PC-3 (cell line): ENCODE results near the gene FOXP4. TPM values are rescaled to one million over a fixed set of nuclear protein-coding genes. Genes with fewer than 3 reads are reported as not detected.

Experiments used
- ATAC-seq: fragments of 200-7000 bp; cut with Tn5 transposase; 2 replicates; pipeline ENCODE4 v1.9.1; 2020; ENCODE audit warnings: mild to moderate bottlenecking, moderate library complexity
- BruUV-seq: library from RNA; stranded (reverse); fragments of 400-500 nt; replicated peaks from 2 replicates; lab custom pipeline; 2021; lab: Mats Ljungman, UMichigan
- CTCF ChIA-PET: fragments of 300-600 bp; sonication (Branson Sonifier 250); formaldehyde crosslinking; loops from one replicate; lab custom pipeline; 2022; ENCODE audit warnings: antibody characterized with exemption; lab: Charles Lee
- POLR2A ChIA-PET: fragments of 300-600 bp; sonication (Branson Sonifier 250); formaldehyde crosslinking; loops from one replicate; lab custom pipeline; 2022; ENCODE audit warnings: antibody characterized with exemption; ENCODE audit not compliant: unreplicated experiment; lab: Charles Lee
- DNase-seq: peaks from one replicate; pipeline ENCODE4 v3.0.0-alpha.2; 2015
- H2AFZ ChIP-seq: fragments of 300-600 bp; sonication (generic); 2 replicates; pipeline ENCODE4 v1.6.0; 2016; ENCODE audit warnings: antibody characterized with exemption, low read length
- H3F3A ChIP-seq: fragments of 300-600 bp; sonication (generic); one replicate; pipeline ENCODE4 v1.6.0; 2017; ENCODE audit warnings: antibody characterized with exemption, low read length, control low read depth, mild to moderate bottlenecking; ENCODE audit not compliant: unreplicated experiment
- H3K27ac ChIP-seq: fragments of 300-600 bp; sonication (generic); 2 replicates; pipeline ENCODE4 v1.5.1; 2016; ENCODE audit warnings: mild to moderate bottlenecking, low read length
- H3K27me3 ChIP-seq: fragments of 300-600 bp; sonication (generic); 2 replicates; pipeline ENCODE4 v1.6.1; 2016; ENCODE audit warnings: low read length, mixed read lengths
- H3K36me3 ChIP-seq: fragments of 300-600 bp; sonication (generic); 2 replicates; pipeline ENCODE4 v1.6.1; 2016; ENCODE audit warnings: low read depth, mixed run types, low read length, mixed read lengths
- H3K4me1 ChIP-seq: fragments of 300-600 bp; sonication (generic); 2 replicates; pipeline ENCODE4 v1.5.1; 2016; ENCODE audit warnings: low read length; ENCODE audit not compliant: insufficient read depth
- H3K4me2 ChIP-seq: fragments of 300-600 bp; sonication (generic); 2 replicates; pipeline ENCODE4 v1.6.0; 2016; ENCODE audit warnings: low read length
- H3K4me3 ChIP-seq: fragments of 300-600 bp; sonication (generic); 2 replicates; pipeline ENCODE4 v1.5.1; 2016; ENCODE audit warnings: mild to moderate bottlenecking, low read length, mixed read lengths
- H3K79me2 ChIP-seq: fragments of 300-600 bp; sonication (generic); 2 replicates; pipeline ENCODE4 v1.6.1; 2017; ENCODE audit warnings: low read length, mixed read lengths
- H3K9ac ChIP-seq: fragments of 300-600 bp; sonication (generic); 2 replicates; pipeline ENCODE4 v1.6.0; 2016; ENCODE audit warnings: mild to moderate bottlenecking, low read length
- H3K9me2 ChIP-seq: fragments of 300-600 bp; sonication (generic); replicated peaks from 2 replicates; pipeline ENCODE4 v1.6.1; 2016; ENCODE audit warnings: mixed run types, low read length, mixed read lengths
- H3K9me3 ChIP-seq: fragments of 300-600 bp; sonication (generic); 2 replicates; pipeline ENCODE4 v1.6.1; 2016; ENCODE audit warnings: low read length, mixed read lengths
- H4K20me1 ChIP-seq: fragments of 300-600 bp; sonication (generic); 2 replicates; pipeline ENCODE4 v1.6.1; 2016; ENCODE audit warnings: low read length, mixed read lengths
- EZH2 ChIP-seq: fragments of 300-600 bp; sonication (generic); IDR thresholded peaks from one replicate; pipeline ENCODE4 v1.6.1; 2017; ENCODE audit warnings: antibody characterized with exemption, mild to moderate bottlenecking, low read length; ENCODE audit not compliant: unreplicated experiment
- EZH2phosphoT487 ChIP-seq: fragments of 300-600 bp; sonication (generic); IDR thresholded peaks from 2 replicates; pipeline ENCODE4 v1.6.1; 2018; ENCODE audit warnings: mild to moderate bottlenecking, antibody characterized with exemption, low read length, borderline replicate concordance
- intact Hi-C: fragments of 100-400 bp; cut with micrococcal nuclease; formaldehyde crosslinking; loops from 2 replicates; pipeline ENCODE4 v1.9.0; 2023
- total RNA-seq: library from RNA; depleted of rRNA; stranded (reverse); fragments of >200 nt; gene quantifications from 2 replicates; pipeline ENCODE4 v1.2.3, GENCODE V29; 2014
- TF ChIP-seq, protein P1 (sequence below): fragments of 300-600 bp; sonication (generic); conservative IDR thresholded peaks from 2 replicates; pipeline ENCODE4 v1.5.1; 2017; ENCODE audit warnings: antibody characterized with exemption, low read depth, mild to moderate bottlenecking, low read length

FOXP4 gene
- total RNA-seq, 1 experiment from 2014 or later: 6.7 TPM

DNA sequence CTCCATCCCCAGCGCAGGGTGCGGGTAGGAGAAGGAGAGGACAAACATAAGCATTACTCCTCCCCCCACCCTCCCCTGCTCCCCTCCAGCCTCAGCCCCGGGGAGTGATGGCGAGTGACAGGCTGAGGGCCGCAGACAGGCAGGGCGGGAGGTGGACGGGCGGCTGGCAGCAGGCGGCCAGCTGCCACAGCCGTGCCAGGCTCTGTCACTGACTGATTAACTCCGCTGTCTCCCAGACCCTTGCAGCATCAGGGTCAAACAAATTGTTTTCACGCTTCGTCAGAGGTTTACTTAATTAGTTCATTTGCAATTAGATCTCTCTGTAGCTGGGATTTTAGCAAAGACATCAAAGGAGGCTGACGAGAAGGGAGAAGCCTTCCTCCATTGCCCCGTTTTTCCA, 41.9 kb downstream of the FOXP4 start:
- TF ChIP-seq EZH2: no peak
- no peak for TF ChIP-seq EZH2phosphoT487
- TF ChIP-seq, protein P1, sequence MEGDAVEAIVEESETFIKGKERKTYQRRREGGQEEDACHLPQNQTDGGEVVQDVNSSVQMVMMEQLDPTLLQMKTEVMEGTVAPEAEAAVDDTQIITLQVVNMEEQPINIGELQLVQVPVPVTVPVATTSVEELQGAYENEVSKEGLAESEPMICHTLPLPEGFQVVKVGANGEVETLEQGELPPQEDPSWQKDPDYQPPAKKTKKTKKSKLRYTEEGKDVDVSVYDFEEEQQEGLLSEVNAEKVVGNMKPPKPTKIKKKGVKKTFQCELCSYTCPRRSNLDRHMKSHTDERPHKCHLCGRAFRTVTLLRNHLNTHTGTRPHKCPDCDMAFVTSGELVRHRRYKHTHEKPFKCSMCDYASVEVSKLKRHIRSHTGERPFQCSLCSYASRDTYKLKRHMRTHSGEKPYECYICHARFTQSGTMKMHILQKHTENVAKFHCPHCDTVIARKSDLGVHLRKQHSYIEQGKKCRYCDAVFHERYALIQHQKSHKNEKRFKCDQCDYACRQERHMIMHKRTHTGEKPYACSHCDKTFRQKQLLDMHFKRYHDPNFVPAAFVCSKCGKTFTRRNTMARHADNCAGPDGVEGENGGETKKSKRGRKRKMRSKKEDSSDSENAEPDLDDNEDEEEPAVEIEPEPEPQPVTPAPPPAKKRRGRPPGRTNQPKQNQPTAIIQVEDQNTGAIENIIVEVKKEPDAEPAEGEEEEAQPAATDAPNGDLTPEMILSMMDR: no peak
- Histone ChIP-seq H3F3A (no peaks in the 10 kb centered on the region), H3K27ac (no peak overlapping the region), H3K9me3 (no peaks in the 10 kb centered on the region), H3K36me3 (peaks cover 4% of the 10 kb centered on the region; the same call in 1 of the 2 replicates), H3K27me3 (no peaks in the 10 kb centered on the region), H3K4me1 (no peaks in the 10 kb centered on the region), H3K9me2 (no peaks in the 10 kb centered on the region), H2AFZ (no peak overlapping the region), H3K79me2 (no peaks in the 10 kb centered on the region), H3K9ac (no peak overlapping the region), H3K4me3 (no peak overlapping the region), H3K4me2 (no peak overlapping the region), H4K20me1 (no peaks in the 10 kb centered on the region)
- no TSS peak for BruUV-seq
- ChIA-PET CTCF (no interaction called here), POLR2A (no interaction called here)
- intact Hi-C loops: no loop called here
- DNase-seq: no peak
- no peak for ATAC-seq

DNA sequence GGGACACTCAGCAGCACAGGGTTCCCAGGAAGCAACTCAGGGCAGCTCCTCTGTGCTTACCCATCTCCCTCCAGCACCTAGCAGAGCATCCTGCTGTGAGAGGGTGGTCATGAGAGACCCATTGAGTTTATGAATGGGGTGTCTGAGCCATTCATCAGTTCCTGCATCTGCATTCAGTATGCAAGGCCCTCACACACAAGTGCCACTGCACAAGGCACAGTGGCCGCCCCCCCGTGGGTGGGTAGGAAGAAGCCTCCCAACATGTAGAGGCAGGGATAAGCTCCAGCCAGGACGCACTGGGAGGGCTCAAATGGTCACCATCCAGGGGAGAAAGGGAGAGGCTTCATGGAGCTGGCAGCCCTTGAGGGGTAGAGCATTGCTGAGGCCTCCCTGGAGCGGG, 43.0 kb downstream of the FOXP4 start:
- Histone ChIP-seq H3K27ac (no peak overlapping the region), H3K4me1 (no peaks in the 10 kb centered on the region), H3K79me2 (no peaks in the 10 kb centered on the region), H3F3A (no peaks in the 10 kb centered on the region), H3K4me2 (no peak overlapping the region), H3K27me3 (no peaks in the 10 kb centered on the region), H3K9me2 (no peaks in the 10 kb centered on the region), H4K20me1 (no peaks in the 10 kb centered on the region), H3K9me3 (no peaks in the 10 kb centered on the region), H3K36me3 (peaks cover 4% of the 10 kb centered on the region; the same call in 1 of the 2 replicates), H3K4me3 (no peak overlapping the region), H3K9ac (no peak overlapping the region), H2AFZ (no peak overlapping the region)
- ChIA-PET CTCF (no interaction called here), POLR2A (no interaction called here)
- no peak for ATAC-seq
- no peak for DNase-seq
- intact Hi-C loops: no loop called here
- BruUV-seq: no TSS peak
- TF ChIP-seq, protein P1: no peak
- TF ChIP-seq EZH2phosphoT487 (no peak), EZH2 (no peak)

DNA sequence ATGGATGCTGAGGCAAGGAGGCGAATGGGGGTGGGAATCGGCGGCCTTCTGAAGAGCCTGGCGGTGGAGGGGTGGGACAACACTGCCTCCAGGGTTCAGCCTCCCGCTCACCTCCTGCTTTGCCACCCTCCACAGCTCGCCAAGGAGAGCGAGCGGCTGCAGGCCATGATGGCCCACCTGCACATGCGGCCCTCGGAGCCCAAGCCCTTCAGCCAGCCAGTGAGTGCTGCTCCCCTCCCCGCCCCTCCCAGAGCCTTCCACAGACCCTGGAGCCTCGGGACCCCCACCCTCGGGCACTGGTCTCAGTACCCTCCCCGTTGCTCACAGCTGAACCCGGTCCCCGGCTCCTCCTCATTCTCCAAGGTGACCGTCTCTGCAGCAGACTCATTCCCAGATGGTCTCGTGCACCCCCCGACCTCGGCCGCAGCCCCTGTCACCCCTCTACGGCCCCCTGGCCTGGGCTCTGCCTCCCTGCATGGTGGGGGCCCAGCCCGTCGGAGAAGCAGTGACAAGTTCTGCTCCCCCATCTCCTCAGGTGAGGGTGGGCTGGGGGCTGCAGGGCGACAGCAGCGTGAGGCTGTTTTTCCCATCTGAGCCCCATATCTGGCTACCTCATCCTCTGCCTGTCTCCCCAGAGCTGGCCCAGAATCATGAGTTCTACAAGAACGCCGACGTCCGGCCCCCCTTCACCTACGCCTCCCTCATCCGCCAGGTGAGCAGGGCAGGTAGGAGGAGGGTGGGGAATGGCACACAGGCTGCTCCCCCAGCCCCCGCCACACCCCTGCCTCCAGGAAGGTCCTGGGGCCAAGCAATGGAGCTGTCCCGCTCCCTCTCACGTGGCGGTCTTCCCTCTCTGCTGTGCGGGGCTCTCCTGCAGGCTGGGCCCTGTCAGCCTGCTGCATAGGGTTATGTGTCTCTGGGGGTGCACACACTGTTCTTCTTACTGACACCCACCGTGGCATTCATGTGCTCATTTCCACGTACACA, 43.7 kb downstream of the FOXP4 start:
- Histone ChIP-seq H3K79me2 (no peaks in the 10 kb centered on the region), H2AFZ (no peak overlapping the region), H3K9ac (no peak overlapping the region), H3K27ac (no peak overlapping the region), H3K27me3 (no peaks in the 10 kb centered on the region), H3K4me2 (no peak overlapping the region), H3K4me3 (no peak overlapping the region), H4K20me1 (no peaks in the 10 kb centered on the region), H3K9me2 (no peaks in the 10 kb centered on the region), H3F3A (no peaks in the 10 kb centered on the region), H3K9me3 (no peaks in the 10 kb centered on the region), H3K36me3 (peaks cover 4% of the 10 kb centered on the region; the same call in 1 of the 2 replicates), H3K4me1 (no peaks in the 10 kb centered on the region)
- BruUV-seq: no TSS peak
- ChIA-PET CTCF (no interaction called here), POLR2A (no interaction called here)
- TF ChIP-seq EZH2phosphoT487: no peak
- TF ChIP-seq EZH2: no peak
- TF ChIP-seq, protein P1: no peak
- DNase-seq: no peak
- ATAC-seq: no peak
- intact Hi-C loops: no loop called here
